Esophagus squamous epithelium (tissue), 4 donors: ENCODE results near the gene CFAP20.

Experiments
- POLR2A ChIP-seq, 4 donors: fragments of 450-650 bp; IDR thresholded peaks; one replicate each; pipeline ENCODE4 v1.6.1; 2017; ENCODE audit warnings: antibody characterized with exemption in 4 of 4, mild to moderate bottlenecking in 4 of 4, moderate library complexity in 3 of 4
- TF ChIP-seq, protein P1 (sequence below), 6 experiments: fragments of 450-650 bp in 4 of 6; fragments of 200-600 bp in 2 of 6; sonication (generic) in 2 of 6; IDR thresholded peaks; one replicate each; pipeline ENCODE4 v1.5.1; 2016 to 2019; ENCODE audit warnings: antibody characterized with exemption in 6 of 6, mild to moderate bottlenecking in 4 of 6, moderate library complexity in 4 of 6

DNA sequence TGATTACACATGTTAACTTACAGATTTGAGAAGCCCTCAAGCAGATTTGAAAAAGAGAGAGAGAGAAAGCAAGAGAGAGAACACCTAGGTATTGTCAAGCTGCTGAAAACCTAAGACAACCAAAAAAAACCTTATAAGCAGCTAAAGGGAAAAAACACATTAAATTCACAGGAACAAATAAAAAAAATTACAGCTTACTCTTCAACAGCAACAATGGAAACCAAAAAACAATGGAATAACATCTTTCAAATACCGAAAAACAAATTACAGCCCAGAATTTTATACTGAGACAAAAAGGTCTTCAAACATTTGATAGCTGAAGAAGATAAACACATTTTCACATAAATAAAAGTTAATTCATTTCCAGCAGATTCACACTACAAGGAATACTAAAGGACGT is 8.4 kb upstream of the CFAP20 start:
- TF ChIP-seq, protein P1, sequence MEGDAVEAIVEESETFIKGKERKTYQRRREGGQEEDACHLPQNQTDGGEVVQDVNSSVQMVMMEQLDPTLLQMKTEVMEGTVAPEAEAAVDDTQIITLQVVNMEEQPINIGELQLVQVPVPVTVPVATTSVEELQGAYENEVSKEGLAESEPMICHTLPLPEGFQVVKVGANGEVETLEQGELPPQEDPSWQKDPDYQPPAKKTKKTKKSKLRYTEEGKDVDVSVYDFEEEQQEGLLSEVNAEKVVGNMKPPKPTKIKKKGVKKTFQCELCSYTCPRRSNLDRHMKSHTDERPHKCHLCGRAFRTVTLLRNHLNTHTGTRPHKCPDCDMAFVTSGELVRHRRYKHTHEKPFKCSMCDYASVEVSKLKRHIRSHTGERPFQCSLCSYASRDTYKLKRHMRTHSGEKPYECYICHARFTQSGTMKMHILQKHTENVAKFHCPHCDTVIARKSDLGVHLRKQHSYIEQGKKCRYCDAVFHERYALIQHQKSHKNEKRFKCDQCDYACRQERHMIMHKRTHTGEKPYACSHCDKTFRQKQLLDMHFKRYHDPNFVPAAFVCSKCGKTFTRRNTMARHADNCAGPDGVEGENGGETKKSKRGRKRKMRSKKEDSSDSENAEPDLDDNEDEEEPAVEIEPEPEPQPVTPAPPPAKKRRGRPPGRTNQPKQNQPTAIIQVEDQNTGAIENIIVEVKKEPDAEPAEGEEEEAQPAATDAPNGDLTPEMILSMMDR (IDR thresholded peaks at IDR 0.05), result no peak
- no peak for TF ChIP-seq POLR2A (IDR thresholded peaks at IDR 0.05)
